Sigmoid colon (tissue), 4 donors: ENCODE measurements around the gene RFT1.

Source experiments
- EP300 ChIP-seq, 4 donors: sonication (generic); formaldehyde crosslinking; IDR thresholded peaks; one replicate each; pipeline ENCODE4 v1.6.1; 2017; ENCODE audit warnings: antibody characterized with exemption in 4 of 4
- POLR2A ChIP-seq, 2 donors: fragments of 450-650 bp; IDR thresholded peaks; one replicate each; pipeline ENCODE4 v1.6.1; 2016; ENCODE audit warnings: antibody characterized with exemption in 2 of 2, mild to moderate bottlenecking in 2 of 2, moderate library complexity in 2 of 2
- TF ChIP-seq, protein P1 (sequence below), 4 experiments: fragments of 450-650 bp in 3 of 4; fragments of 200-600 bp in 1 of 4; IDR thresholded peaks; one replicate each; pipeline ENCODE4 v1.5.1; 2016 to 2019; ENCODE audit warnings: antibody characterized with exemption in 4 of 4, mild to moderate bottlenecking in 3 of 4, moderate library complexity in 2 of 4

DNA sequence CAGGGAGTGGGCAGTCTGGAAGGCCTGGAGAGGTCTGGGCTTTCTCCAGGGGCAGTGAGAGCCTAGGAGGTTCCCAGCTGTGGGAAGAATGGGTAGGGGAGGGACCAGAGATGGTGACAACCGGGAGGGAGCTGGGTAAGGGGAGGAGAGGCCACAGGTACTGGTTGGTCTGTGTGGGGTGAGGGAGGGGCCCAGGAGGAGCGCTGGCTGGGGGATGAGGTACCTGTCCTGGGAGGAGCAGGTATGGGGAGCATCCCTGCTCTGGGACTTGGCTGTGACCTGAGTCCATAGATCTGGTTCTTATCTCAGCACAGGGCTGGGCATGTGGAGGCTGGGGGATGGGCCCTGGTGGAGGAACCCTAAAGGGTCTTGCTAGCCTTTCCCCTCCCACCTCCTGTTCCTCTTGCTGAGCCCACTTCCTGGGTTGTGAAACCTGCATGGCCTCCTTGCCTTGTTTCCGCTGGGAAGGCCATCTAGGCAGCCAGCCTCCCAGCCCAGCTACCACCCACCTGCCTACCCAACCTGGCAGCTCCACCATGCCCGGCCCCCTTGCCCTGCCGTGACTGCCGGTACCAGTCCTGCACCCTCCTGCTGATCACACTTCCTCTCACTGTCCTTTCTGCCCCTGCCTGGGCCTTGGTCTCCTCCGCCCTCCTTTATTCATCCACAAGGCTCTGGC, 41.7 kb upstream of the RFT1 start:
- TF ChIP-seq, protein P1, sequence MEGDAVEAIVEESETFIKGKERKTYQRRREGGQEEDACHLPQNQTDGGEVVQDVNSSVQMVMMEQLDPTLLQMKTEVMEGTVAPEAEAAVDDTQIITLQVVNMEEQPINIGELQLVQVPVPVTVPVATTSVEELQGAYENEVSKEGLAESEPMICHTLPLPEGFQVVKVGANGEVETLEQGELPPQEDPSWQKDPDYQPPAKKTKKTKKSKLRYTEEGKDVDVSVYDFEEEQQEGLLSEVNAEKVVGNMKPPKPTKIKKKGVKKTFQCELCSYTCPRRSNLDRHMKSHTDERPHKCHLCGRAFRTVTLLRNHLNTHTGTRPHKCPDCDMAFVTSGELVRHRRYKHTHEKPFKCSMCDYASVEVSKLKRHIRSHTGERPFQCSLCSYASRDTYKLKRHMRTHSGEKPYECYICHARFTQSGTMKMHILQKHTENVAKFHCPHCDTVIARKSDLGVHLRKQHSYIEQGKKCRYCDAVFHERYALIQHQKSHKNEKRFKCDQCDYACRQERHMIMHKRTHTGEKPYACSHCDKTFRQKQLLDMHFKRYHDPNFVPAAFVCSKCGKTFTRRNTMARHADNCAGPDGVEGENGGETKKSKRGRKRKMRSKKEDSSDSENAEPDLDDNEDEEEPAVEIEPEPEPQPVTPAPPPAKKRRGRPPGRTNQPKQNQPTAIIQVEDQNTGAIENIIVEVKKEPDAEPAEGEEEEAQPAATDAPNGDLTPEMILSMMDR (IDR thresholded peaks at IDR 0.05) = no peak
- TF ChIP-seq POLR2A (IDR thresholded peaks at IDR 0.05) (no peak), EP300 (IDR thresholded peaks at IDR 0.05) (no peak)
